ENCODE results near the gene TRAK1. TPM values are rescaled to one million over a fixed set of nuclear protein-coding genes. Genes with fewer than 3 reads are reported as not detected.

The TRAK1 gene
- total and polyA plus RNA-seq, 7 experiments from 2014 or later: 4.8 to 30.4 (median 13.9) TPM

DNA sequence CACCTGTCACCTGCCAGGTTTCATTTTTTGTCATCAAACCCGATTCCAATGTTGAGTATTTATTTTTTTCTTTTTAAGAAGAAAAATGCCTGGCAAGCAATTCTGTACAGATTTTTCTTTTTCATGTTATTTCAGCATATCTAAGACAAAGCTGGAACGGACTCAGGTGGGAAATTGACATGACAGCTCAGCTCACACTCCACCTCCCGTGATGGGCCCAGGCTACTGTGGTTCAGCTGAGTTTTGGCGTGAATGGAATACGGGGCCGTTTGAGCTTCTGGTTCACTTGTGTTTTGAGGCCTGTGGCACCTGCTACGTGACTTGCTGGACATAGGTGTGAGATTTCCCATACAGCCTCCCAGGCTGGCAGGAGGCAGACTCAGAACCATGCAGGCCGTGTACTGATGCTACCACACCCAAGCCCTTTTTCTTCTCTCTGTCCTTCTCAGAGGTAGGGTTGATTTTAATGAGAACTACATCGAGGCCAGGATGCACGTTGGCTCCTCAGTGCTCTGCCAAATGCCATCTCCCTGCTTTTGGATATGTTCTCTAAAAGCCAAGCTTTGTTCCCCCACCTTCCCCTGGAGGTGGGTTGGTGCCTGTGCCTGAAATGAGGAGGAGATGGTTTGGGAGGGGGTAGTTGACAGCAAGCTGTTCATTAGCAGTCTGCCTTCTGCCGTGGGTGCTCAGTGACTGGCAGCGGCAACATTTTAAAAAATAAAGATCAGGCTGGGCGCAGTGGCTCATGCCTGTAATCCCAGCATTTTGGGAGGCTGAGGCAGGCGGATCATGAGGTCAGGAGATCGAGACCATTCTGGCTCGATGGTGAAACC, 48.7 kb downstream of the TRAK1 start:
- no peaks in the 10 kb centered on the region for H3K27me3 ChIP-seq (ENCODE audit: control insufficient read depth in 2 of 2, insufficient read depth in 2 of 2, low read length in 2 of 2)
- Mint-ChIP-seq H3K4me3 (no peak overlapping the region), H3K36me3 (peaks cover 0 to 21% (median 10%) of the 10 kb centered on the region in 5 donors), H3K4me1 (peaks cover 0 to 14% (median 6%) of the 10 kb centered on the region in 7 donors), H3K27me3 (no peaks in the 10 kb centered on the region), H3K27ac (no peak overlapping the region), H3K9me3 (no peaks in the 10 kb centered on the region)
- ChIA-PET CTCF (no interaction called here), POLR2A (no interaction called here)
- no peaks in the 10 kb centered on the region for H3K36me3 ChIP-seq (ENCODE audit: control insufficient read depth in 2 of 3, insufficient read depth in 3 of 3, low read length in 3 of 3)
- no peak for ATAC-seq
- H3K9me3 ChIP-seq (ENCODE audit: control insufficient read depth in 2 of 3, low read length in 3 of 3): no peaks in the 10 kb centered on the region
- DNase-seq: no peak
- no peaks in the 10 kb centered on the region for H3K4me1 ChIP-seq (ENCODE audit: control insufficient read depth in 2 of 2, insufficient read depth in 2 of 2, low read length in 2 of 2)
- no peak overlapping the region for H3K27ac ChIP-seq (ENCODE audit: low read depth, low read length)
- intact Hi-C loops (cut with micrococcal nuclease): no loop called here
- H3K4me3 ChIP-seq (ENCODE audit: low read length): no peak overlapping the region

DNA sequence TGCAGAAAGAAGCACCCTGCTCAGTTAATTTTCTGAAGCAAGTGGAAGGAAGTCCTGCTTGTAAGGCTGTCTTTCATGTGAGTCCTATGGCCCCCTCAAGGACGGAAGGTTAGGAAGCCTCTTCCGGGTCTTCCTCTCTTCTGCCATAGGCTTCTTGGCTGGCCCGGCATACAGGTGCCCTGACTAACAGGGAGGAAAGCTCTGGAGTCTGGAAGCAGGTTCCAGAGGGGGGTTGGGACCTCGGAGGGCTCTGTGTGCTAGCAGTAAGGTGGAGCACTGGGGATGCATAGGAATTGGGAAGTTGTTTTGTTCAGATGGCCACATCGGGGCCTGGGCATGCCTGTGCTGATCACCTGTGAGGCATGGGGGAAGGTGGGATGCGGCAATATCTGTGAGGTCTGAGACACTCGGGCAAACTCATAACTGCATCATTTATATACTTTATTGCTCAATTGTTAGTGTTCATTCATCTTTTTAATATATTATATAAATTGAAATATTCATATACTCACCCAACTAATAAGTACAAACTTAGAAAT, 49.6 kb downstream of the TRAK1 start:
- intact Hi-C loops (cut with micrococcal nuclease): no loop called here
- POLR2A ChIA-PET: no interaction called here
- ATAC-seq (no peak), DNase-seq (no peak)
- no peaks in the 10 kb centered on the region for H3K27me3 Mint-ChIP-seq
- Histone ChIP-seq H3K27ac (ENCODE audit: low read depth, low read length) (no peak overlapping the region), H3K4me1 (ENCODE audit: control insufficient read depth in 2 of 2, insufficient read depth in 2 of 2, low read length in 2 of 2) (no peaks in the 10 kb centered on the region), H3K9me3 (ENCODE audit: control insufficient read depth in 2 of 3, low read length in 3 of 3) (no peaks in the 10 kb centered on the region), H3K27me3 (ENCODE audit: control insufficient read depth in 2 of 2, insufficient read depth in 2 of 2, low read length in 2 of 2) (no peaks in the 10 kb centered on the region), H3K36me3 (ENCODE audit: control insufficient read depth in 2 of 3, insufficient read depth in 3 of 3, low read length in 3 of 3) (no peaks in the 10 kb centered on the region), H3K4me3 (ENCODE audit: low read length) (no peak overlapping the region)
- H3K36me3 Mint-ChIP-seq: peaks cover 0 to 15% (median 7%) of the 10 kb centered on the region in 5 donors
- no peaks in the 10 kb centered on the region for H3K9me3 Mint-ChIP-seq
- peaks cover 0 to 9% (median 6%) of the 10 kb centered on the region in 7 donors for H3K4me1 Mint-ChIP-seq
- peak overlapping the region in 1 of 9 donors; percentile 31 for H3K27ac Mint-ChIP-seq
- CTCF ChIA-PET: no interaction called here
- H3K4me3 Mint-ChIP-seq: no peak overlapping the region

GRCh38 chr3:42143440-42143839, 52.3 kb downstream of the TRAK1 start:
- Histone ChIP-seq H3K4me3 (ENCODE audit: low read length) (no peak overlapping the region), H3K4me1 (ENCODE audit: control insufficient read depth in 2 of 2, insufficient read depth in 2 of 2, low read length in 2 of 2) (no peaks in the 10 kb centered on the region), H3K9me3 (ENCODE audit: control insufficient read depth in 2 of 3, low read length in 3 of 3) (no peaks in the 10 kb centered on the region), H3K36me3 (ENCODE audit: control insufficient read depth in 2 of 3, insufficient read depth in 3 of 3, low read length in 3 of 3) (no peaks in the 10 kb centered on the region), H3K27me3 (ENCODE audit: control insufficient read depth in 2 of 2, insufficient read depth in 2 of 2, low read length in 2 of 2) (no peaks in the 10 kb centered on the region), H3K27ac (ENCODE audit: low read depth, low read length) (no peak overlapping the region)
- H3K9me3 Mint-ChIP-seq: no peaks in the 10 kb centered on the region
- intact Hi-C loops (cut with micrococcal nuclease): no loop called here
- no peak overlapping the region for H3K4me3 Mint-ChIP-seq
- ATAC-seq (no peak), DNase-seq (no peak)
- ChIA-PET POLR2A (no interaction called here), CTCF (interaction anchor here (1.4 kb wide), 1 partner anchor 22 kb away, joined by 3 read pairs; no protein-coding TSS in a partner anchor)
- peaks cover under 1 to 18% (median 5%) of the 10 kb centered on the region in 5 donors for H3K36me3 Mint-ChIP-seq
- peak overlapping the region in 1 of 9 donors; percentile 6 for H3K27ac Mint-ChIP-seq
- H3K4me1 Mint-ChIP-seq: peaks cover 7 to 27% (median 21%) of the 10 kb centered on the region in 7 donors
- H3K27me3 Mint-ChIP-seq: no peaks in the 10 kb centered on the region

DNA sequence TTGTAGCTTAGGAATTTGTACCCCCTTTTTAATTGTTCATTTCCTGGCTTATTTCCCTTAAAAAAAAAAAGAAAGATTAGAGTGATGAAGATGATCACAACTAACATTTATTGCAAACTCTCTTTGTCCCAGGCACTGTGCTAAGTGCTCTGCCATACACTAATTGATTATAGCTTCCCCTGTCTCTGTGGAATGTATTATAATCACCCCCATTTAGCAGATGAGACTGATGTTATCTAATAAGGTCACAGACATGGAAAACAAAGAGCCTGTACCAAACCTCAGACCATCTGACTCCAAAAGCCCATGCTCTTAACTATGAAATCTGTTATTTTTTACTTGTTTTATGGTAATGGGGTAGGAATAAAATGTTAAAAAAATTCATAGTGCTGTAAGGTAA, 53.1 kb downstream of the TRAK1 start:
- Mint-ChIP-seq H3K9me3 (no peaks in the 10 kb centered on the region), H3K27me3 (no peaks in the 10 kb centered on the region), H3K4me1 (peaks cover 10 to 34% (median 24%) of the 10 kb centered on the region in 7 donors), H3K27ac (no peak overlapping the region), H3K4me3 (no peak overlapping the region), H3K36me3 (peaks cover 0 to 18% (median 5%) of the 10 kb centered on the region in 5 donors)
- ATAC-seq (no peak), DNase-seq (no peak)
- Histone ChIP-seq H3K27ac (ENCODE audit: low read depth, low read length) (no peak overlapping the region), H3K4me1 (ENCODE audit: control insufficient read depth in 2 of 2, insufficient read depth in 2 of 2, low read length in 2 of 2) (no peaks in the 10 kb centered on the region), H3K27me3 (ENCODE audit: control insufficient read depth in 2 of 2, insufficient read depth in 2 of 2, low read length in 2 of 2) (no peaks in the 10 kb centered on the region), H3K4me3 (ENCODE audit: low read length) (no peak overlapping the region), H3K36me3 (ENCODE audit: control insufficient read depth in 2 of 3, insufficient read depth in 3 of 3, low read length in 3 of 3) (no peaks in the 10 kb centered on the region), H3K9me3 (ENCODE audit: control insufficient read depth in 2 of 3, low read length in 3 of 3) (no peaks in the 10 kb centered on the region)
- intact Hi-C loops (cut with micrococcal nuclease): no loop called here
- ChIA-PET CTCF (interaction anchor here (0.7 to 1.4 kb wide), 2 partner anchors 23 to 103 kb away, joined by 3 to 4 read pairs; no protein-coding TSS in a partner anchor), POLR2A (no interaction called here)

DNA sequence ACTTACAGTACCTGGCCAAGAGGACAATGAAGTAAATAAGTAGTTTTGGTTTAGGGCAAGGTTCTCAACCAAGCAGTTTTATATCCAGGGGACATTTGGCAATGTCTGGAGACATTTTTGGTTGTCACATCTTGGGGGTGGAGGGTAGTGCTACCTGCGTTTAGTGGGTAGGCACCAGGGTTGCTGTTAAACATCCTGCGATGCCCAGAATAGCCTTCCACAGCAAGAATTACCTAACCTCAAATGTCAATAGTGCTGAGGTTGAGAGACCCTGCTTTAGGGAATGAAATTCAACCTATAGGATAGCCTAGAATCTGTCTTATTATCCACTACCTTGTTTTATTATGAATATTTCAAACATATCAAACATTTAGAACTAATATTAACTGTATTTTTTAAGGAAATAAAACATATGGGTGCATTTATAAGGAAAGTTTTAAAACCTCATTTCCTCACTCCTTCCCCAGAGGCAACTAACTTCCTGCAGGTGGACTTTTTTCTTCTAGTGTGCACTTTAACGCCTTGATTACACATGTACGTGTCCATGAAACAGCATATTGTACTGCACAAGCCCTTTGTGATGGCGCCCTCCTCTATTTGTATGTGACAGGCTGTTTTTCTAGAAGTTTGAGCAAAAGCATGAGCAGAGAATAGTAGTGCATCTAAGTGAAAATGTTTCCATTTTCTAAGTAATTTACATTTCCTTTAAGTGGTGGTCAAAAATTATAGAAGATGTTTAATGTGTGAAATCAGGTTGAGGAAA, 57.1 kb downstream of the TRAK1 start:
- H3K9me3 Mint-ChIP-seq: no peaks in the 10 kb centered on the region
- H3K27me3 Mint-ChIP-seq: no peaks in the 10 kb centered on the region
- Histone ChIP-seq H3K4me3 (ENCODE audit: low read length) (no peak overlapping the region), H3K9me3 (ENCODE audit: control insufficient read depth in 2 of 3, low read length in 3 of 3) (no peaks in the 10 kb centered on the region), H3K4me1 (ENCODE audit: control insufficient read depth in 2 of 2, insufficient read depth in 2 of 2, low read length in 2 of 2) (no peaks in the 10 kb centered on the region), H3K36me3 (ENCODE audit: control insufficient read depth in 2 of 3, insufficient read depth in 3 of 3, low read length in 3 of 3) (no peaks in the 10 kb centered on the region), H3K27ac (ENCODE audit: low read depth, low read length) (no peak overlapping the region), H3K27me3 (ENCODE audit: control insufficient read depth in 2 of 2, insufficient read depth in 2 of 2, low read length in 2 of 2) (no peaks in the 10 kb centered on the region)
- H3K4me1 Mint-ChIP-seq: peaks cover 6 to 38% (median 24%) of the 10 kb centered on the region in 7 donors
- CTCF ChIA-PET: no interaction called here
- no peak for ATAC-seq
- peak overlapping the region in 1 of 9 donors; percentile 12 for H3K27ac Mint-ChIP-seq
- POLR2A ChIA-PET: no interaction called here
- peaks cover 0 to 15% (median 0%) of the 10 kb centered on the region in 5 donors for H3K36me3 Mint-ChIP-seq
- intact Hi-C loops (cut with micrococcal nuclease): no loop called here
- no peak for DNase-seq
- no peak overlapping the region for H3K4me3 Mint-ChIP-seq

DNA sequence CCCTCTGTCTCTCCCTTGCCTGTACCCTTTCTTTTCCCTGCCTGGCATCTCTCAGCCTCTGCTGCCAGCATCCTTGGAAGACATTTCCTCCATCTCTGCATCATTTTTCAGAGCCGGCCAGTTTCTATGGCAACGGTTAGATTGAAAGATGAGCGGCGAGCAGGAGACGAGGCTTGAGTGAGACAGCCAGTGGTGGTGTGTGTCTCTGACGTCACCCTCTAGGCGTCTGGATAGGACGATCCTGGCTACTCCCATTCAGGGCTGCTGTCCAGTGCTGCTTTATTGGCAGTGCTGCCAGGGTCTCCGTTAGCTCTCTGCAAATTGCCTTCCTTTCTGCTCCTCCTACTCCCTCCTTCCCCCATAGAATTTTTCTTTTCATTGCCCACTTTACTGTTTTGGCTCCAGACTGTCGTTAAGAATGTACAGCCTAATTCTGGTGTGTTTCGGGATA, 57.9 kb downstream of the TRAK1 start:
- H3K9me3 ChIP-seq (ENCODE audit: control insufficient read depth in 2 of 3, low read length in 3 of 3): no peaks in the 10 kb centered on the region
- POLR2A ChIA-PET: no interaction called here
- intact Hi-C loops (cut with micrococcal nuclease): no loop called here
- Mint-ChIP-seq H3K9me3 (no peaks in the 10 kb centered on the region), H3K27ac (no peak overlapping the region), H3K4me1 (peaks cover 6 to 34% (median 25%) of the 10 kb centered on the region in 7 donors), H3K36me3 (peaks cover 0 to 20% (median 0%) of the 10 kb centered on the region in 5 donors), H3K27me3 (no peaks in the 10 kb centered on the region), H3K4me3 (no peak overlapping the region)
- no peaks in the 10 kb centered on the region for H3K27me3 ChIP-seq (ENCODE audit: control insufficient read depth in 2 of 2, insufficient read depth in 2 of 2, low read length in 2 of 2)
- H3K4me1 ChIP-seq (ENCODE audit: control insufficient read depth in 2 of 2, insufficient read depth in 2 of 2, low read length in 2 of 2): no peaks in the 10 kb centered on the region
- CTCF ChIA-PET: no interaction called here
- DNase-seq (no peak), ATAC-seq (no peak)
- no peaks in the 10 kb centered on the region for H3K36me3 ChIP-seq (ENCODE audit: control insufficient read depth in 2 of 3, insufficient read depth in 3 of 3, low read length in 3 of 3)
- H3K27ac ChIP-seq (ENCODE audit: low read depth, low read length): no peak overlapping the region
- no peak overlapping the region for H3K4me3 ChIP-seq (ENCODE audit: low read length)

All from naive thymus-derived CD4-positive, alpha-beta T cell (primary cell).